Measurements from ENCODE around the gene SPC24. TPM values are rescaled to one million over a fixed set of nuclear protein-coding genes. Genes with fewer than 3 reads are reported as not detected.

SPC24 gene
- total RNA-seq, 2 donors from 2014 or later, result 35.4 to 50.0 TPM

DNA sequence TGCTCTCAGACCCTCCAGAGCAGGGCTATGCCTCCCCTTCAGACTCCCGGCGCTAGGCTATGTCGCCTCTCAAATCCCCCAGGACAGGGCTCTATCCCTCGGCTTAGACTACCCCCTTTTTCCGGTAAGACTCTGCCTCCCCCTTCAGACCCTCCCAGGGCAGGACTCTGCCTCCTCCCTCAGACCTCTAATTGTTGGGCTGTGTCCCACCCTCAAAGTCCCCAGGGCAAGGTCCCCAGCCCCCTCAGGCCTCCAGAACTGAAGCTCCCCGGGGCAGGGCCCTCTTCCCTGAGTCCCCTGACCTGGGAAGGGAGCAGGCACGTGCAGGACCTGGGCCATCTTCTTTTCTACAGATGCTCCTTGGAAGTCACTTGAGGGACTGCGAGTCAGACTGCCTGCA, 38.6 kb upstream of the SPC24 start:
- peak overlapping the region; percentile 39 for H3K27ac Mint-ChIP-seq
- H3K27ac ChIP-seq (ENCODE audit: low read depth, low read length), result no peak overlapping the region
- H3K27me3 ChIP-seq (ENCODE audit: control insufficient read depth, insufficient read depth, low read length, poor library complexity, severe bottlenecking), result no peaks in the 10 kb centered on the region
- H3K27me3 Mint-ChIP-seq (ENCODE audit: insufficient read depth), result no peaks in the 10 kb centered on the region
- H3K36me3 ChIP-seq (ENCODE audit: control insufficient read depth, insufficient read depth, low read length), result peaks cover 11% of the 10 kb centered on the region
- no peaks in the 10 kb centered on the region for H3K9me3 ChIP-seq (ENCODE audit: control insufficient read depth, low read length)
- no peak for DNase-seq
- no peaks in the 10 kb centered on the region for H3K9me3 Mint-ChIP-seq
- TF ChIP-seq, protein P1, sequence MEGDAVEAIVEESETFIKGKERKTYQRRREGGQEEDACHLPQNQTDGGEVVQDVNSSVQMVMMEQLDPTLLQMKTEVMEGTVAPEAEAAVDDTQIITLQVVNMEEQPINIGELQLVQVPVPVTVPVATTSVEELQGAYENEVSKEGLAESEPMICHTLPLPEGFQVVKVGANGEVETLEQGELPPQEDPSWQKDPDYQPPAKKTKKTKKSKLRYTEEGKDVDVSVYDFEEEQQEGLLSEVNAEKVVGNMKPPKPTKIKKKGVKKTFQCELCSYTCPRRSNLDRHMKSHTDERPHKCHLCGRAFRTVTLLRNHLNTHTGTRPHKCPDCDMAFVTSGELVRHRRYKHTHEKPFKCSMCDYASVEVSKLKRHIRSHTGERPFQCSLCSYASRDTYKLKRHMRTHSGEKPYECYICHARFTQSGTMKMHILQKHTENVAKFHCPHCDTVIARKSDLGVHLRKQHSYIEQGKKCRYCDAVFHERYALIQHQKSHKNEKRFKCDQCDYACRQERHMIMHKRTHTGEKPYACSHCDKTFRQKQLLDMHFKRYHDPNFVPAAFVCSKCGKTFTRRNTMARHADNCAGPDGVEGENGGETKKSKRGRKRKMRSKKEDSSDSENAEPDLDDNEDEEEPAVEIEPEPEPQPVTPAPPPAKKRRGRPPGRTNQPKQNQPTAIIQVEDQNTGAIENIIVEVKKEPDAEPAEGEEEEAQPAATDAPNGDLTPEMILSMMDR (conservative IDR thresholded peaks at IDR 0.05), result no peak
- H3K4me3 Mint-ChIP-seq, result no peak overlapping the region
- H3K9ac ChIP-seq (ENCODE audit: extremely low read depth, low read length, poor library complexity, severe bottlenecking), result no peak overlapping the region
- peaks cover 24% of the 10 kb centered on the region for H3K36me3 Mint-ChIP-seq (ENCODE audit: low read depth)
- WGBS, 2 experiments (ENCODE audit: insufficient coverage in 1 of 2, insufficient read length in 1 of 2), result 93 to 95% methylated on average over 6 to 8 of the region's 8 CpGs
- no peak overlapping the region for H3K4me3 ChIP-seq (ENCODE audit: low read length)
- H3K4me1 Mint-ChIP-seq, result peaks cover 7% of the 10 kb centered on the region
- no peaks in the 10 kb centered on the region for H3K4me1 ChIP-seq (ENCODE audit: control insufficient read depth, insufficient read depth, low read length)

DNA sequence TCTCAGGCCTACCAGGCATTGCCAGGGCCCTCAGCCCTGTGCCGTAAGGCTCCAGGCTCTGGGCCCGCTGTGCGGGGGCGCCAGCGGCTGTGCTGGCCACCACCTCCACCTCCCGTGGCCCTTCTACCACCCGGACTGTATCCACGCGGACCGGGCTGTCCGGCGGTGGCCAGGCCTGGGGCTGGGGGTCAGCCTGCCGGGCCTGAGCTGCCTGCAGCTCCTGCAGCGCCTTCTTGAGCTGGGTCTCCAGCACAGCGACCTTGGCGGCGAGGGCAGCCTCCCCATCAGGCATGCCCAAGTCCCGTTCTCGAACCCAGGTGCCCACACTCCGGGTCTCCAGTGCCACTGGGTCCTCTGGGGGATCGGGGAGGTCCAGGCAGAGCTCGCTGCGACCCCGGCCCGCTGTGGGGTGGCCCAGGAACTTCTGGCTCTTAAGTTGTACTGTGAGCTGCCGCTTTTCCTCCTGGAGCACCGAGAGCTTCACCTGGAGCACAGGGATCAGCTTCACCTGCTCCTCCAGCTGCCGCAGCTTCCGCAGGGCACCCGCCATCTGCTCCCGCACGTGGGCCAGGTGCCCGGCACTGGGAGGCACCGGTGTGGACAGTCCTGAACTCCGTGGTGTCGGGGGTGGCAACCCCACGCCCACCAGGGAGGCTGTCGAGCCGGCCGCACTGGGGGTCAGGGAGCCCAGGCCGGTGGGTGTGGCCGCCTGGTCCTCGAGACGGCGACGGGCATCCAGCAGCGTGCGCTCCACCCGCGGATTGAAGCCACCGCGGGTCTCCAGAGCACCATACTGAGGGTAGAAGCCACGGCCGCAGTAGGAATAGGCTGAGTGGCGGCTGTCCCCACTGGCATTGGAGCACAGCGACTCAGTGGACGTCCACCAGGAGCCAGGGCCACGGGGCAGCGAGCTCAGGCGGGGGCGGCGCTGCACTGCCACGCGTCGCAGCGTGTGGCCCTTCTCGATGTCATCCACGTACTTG, 37.7 kb upstream of the SPC24 start:
- Histone ChIP-seq H3K27ac (ENCODE audit: low read depth, low read length) (no peak overlapping the region), H3K9me3 (ENCODE audit: control insufficient read depth, low read length) (no peaks in the 10 kb centered on the region), H3K4me3 (ENCODE audit: low read length) (no peak overlapping the region), H3K4me1 (ENCODE audit: control insufficient read depth, insufficient read depth, low read length) (no peaks in the 10 kb centered on the region), H3K36me3 (ENCODE audit: control insufficient read depth, insufficient read depth, low read length) (peaks cover 11% of the 10 kb centered on the region), H3K9ac (ENCODE audit: extremely low read depth, low read length, poor library complexity, severe bottlenecking) (no peak overlapping the region), H3K27me3 (ENCODE audit: control insufficient read depth, insufficient read depth, low read length, poor library complexity, severe bottlenecking) (no peaks in the 10 kb centered on the region)
- WGBS, 2 experiments (ENCODE audit: insufficient coverage in 1 of 2, insufficient read length in 1 of 2), result 92 to 93% methylated on average over 44 to 68 of the region's 68 CpGs
- H3K4me1 Mint-ChIP-seq, result peaks cover 3% of the 10 kb centered on the region
- TF ChIP-seq, protein P1 (conservative IDR thresholded peaks at IDR 0.05), result no peak
- H3K9me3 Mint-ChIP-seq, result no peaks in the 10 kb centered on the region
- no peak overlapping the region for H3K4me3 Mint-ChIP-seq
- H3K27ac Mint-ChIP-seq, result no peak overlapping the region
- peaks cover 29% of the 10 kb centered on the region for H3K36me3 Mint-ChIP-seq (ENCODE audit: low read depth)
- no peak for DNase-seq
- no peaks in the 10 kb centered on the region for H3K27me3 Mint-ChIP-seq (ENCODE audit: insufficient read depth)

DNA sequence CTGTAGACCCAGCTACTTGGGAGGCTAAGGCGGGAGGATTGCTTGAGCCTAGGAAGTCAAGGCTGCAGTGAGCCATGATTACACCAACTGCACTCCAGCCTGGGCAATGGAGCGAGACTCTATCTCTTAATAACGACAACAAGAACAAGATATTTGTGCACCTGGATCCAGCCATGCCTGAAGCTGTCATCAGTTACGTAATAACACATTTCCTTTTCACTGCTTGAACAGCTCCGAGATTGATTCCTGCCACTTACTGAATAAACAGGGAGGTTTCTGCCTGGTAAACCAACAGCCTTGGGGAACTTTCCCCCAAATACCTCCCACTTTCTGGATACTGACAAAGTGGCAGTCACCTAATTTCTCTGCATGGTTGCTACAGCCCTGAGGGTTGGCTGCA, 36.4 kb upstream of the SPC24 start:
- TF ChIP-seq, protein P1 (conservative IDR thresholded peaks at IDR 0.05), result no peak
- Histone ChIP-seq H3K9ac (ENCODE audit: extremely low read depth, low read length, poor library complexity, severe bottlenecking) (no peak overlapping the region), H3K9me3 (ENCODE audit: control insufficient read depth, low read length) (no peaks in the 10 kb centered on the region), H3K27me3 (ENCODE audit: control insufficient read depth, insufficient read depth, low read length, poor library complexity, severe bottlenecking) (no peaks in the 10 kb centered on the region), H3K4me3 (ENCODE audit: low read length) (no peak overlapping the region), H3K27ac (ENCODE audit: low read depth, low read length) (no peak overlapping the region), H3K4me1 (ENCODE audit: control insufficient read depth, insufficient read depth, low read length) (no peaks in the 10 kb centered on the region), H3K36me3 (ENCODE audit: control insufficient read depth, insufficient read depth, low read length) (peaks cover 18% of the 10 kb centered on the region)
- no peaks in the 10 kb centered on the region for H3K27me3 Mint-ChIP-seq (ENCODE audit: insufficient read depth)
- H3K27ac Mint-ChIP-seq, result no peak overlapping the region
- no peak for DNase-seq
- no peak overlapping the region for H3K4me3 Mint-ChIP-seq
- WGBS, 2 experiments (ENCODE audit: insufficient coverage in 1 of 2, insufficient read length in 1 of 2), result 64 to 65% methylated on average over 5 of the region's 5 CpGs
- H3K4me1 Mint-ChIP-seq, result peaks cover 3% of the 10 kb centered on the region
- peaks cover 37% of the 10 kb centered on the region for H3K36me3 Mint-ChIP-seq (ENCODE audit: low read depth)
- H3K9me3 Mint-ChIP-seq, result no peaks in the 10 kb centered on the region
